Osteocyte (in vitro differentiated cells): Measurements from ENCODE around the gene TMEM108. TPM values are rescaled to one million over a fixed set of nuclear protein-coding genes. Genes with fewer than 3 reads are reported as not detected.

Experiments used
- DNase-seq: peaks from one replicate; pipeline ENCODE4 v3.0.0; 2021; ENCODE audit warnings: mixed read lengths; ENCODE audit not compliant: unreplicated experiment; ENCODE audit errors: extremely low spot score
- H3K27ac Mint-ChIP-seq: one replicate; pipeline ENCODE4 v1.8.0; 2021; ENCODE audit warnings: mild to moderate bottlenecking, mixed read lengths; ENCODE audit not compliant: unreplicated experiment
- H3K27me3 Mint-ChIP-seq: one replicate; pipeline ENCODE4 v1.8.0; 2021; ENCODE audit warnings: mixed read lengths; ENCODE audit not compliant: unreplicated experiment
- H3K36me3 Mint-ChIP-seq: one replicate; pipeline ENCODE4 v1.8.0; 2021; ENCODE audit warnings: mixed read lengths; ENCODE audit not compliant: unreplicated experiment
- H3K4me1 Mint-ChIP-seq: one replicate; pipeline ENCODE4 v1.8.0; 2021; ENCODE audit warnings: mixed read lengths; ENCODE audit not compliant: unreplicated experiment
- H3K4me3 Mint-ChIP-seq: one replicate; pipeline ENCODE4 v1.8.0; 2021; ENCODE audit warnings: mild to moderate bottlenecking, moderate library complexity, mixed read lengths; ENCODE audit not compliant: unreplicated experiment
- H3K9me3 Mint-ChIP-seq: one replicate; pipeline ENCODE4 v1.8.0; 2021; ENCODE audit warnings: mixed read lengths; ENCODE audit not compliant: unreplicated experiment
- total RNA-seq: library from RNA; stranded (reverse); gene quantifications from 2 replicates; pipeline ENCODE4 v1.2.1, GENCODE V29; 2021
- TF ChIP-seq, protein P1 (sequence below): fragments of 200-600 bp; sonication (generic); IDR thresholded peaks from 2 replicates; pipeline ENCODE4 v1.5.0; 2021; ENCODE audit warnings: antibody characterized with exemption, mild to moderate bottlenecking, moderate library complexity

Gene TMEM108
- total RNA-seq, 1 donor from 2014 or later: 3.7 TPM

DNA sequence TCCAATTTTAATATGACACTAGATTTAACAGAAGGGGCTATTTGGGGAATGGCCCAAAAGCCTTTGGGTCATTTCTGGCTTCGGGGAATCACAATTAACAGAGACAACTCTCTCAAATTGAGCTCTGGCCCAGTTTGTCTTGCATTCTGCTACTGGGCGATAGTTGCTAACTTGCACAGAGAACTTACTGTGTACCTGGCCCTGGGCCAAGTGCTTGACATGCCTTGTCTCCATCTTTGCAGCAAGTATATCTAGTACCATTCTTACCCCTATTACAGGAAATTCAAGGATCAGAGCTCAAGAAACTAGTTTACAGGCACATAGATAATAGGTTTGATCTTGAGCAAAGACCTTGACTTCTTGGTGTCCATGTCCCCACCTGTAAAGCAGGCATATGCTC is 175.7 kb downstream of the TMEM108 start:
- H3K9me3 Mint-ChIP-seq: peaks cover 7% of the 10 kb centered on the region
- H3K36me3 Mint-ChIP-seq: no peaks in the 10 kb centered on the region
- H3K4me3 Mint-ChIP-seq: no peak overlapping the region
- H3K27ac Mint-ChIP-seq: no peak overlapping the region
- TF ChIP-seq, protein P1, sequence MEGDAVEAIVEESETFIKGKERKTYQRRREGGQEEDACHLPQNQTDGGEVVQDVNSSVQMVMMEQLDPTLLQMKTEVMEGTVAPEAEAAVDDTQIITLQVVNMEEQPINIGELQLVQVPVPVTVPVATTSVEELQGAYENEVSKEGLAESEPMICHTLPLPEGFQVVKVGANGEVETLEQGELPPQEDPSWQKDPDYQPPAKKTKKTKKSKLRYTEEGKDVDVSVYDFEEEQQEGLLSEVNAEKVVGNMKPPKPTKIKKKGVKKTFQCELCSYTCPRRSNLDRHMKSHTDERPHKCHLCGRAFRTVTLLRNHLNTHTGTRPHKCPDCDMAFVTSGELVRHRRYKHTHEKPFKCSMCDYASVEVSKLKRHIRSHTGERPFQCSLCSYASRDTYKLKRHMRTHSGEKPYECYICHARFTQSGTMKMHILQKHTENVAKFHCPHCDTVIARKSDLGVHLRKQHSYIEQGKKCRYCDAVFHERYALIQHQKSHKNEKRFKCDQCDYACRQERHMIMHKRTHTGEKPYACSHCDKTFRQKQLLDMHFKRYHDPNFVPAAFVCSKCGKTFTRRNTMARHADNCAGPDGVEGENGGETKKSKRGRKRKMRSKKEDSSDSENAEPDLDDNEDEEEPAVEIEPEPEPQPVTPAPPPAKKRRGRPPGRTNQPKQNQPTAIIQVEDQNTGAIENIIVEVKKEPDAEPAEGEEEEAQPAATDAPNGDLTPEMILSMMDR: no peak
- no peak for DNase-seq
- peaks cover 5% of the 10 kb centered on the region for H3K27me3 Mint-ChIP-seq
- H3K4me1 Mint-ChIP-seq: no peaks in the 10 kb centered on the region

DNA sequence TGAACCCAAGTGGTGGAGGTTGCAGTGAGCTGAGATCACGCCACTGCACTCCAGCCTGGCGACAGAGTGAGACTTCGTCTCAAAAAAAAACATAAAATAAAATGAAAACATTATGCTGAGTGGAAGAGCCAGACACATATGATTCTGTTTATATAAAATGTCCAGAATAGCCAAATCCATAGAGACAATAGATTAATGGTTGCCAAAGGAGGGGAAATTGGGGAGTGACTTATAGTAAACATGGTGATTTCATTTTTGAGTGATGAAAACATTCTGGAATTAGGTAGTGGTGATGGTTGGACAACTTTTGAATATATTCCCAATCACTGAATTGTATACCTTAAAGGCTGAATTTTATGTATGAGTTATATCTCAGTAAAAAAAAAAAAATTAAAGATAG is 189.6 kb downstream of the TMEM108 start:
- H3K27me3 Mint-ChIP-seq: no peaks in the 10 kb centered on the region
- no peaks in the 10 kb centered on the region for H3K36me3 Mint-ChIP-seq
- H3K4me1 Mint-ChIP-seq: no peaks in the 10 kb centered on the region
- peaks cover 7% of the 10 kb centered on the region for H3K9me3 Mint-ChIP-seq
- TF ChIP-seq, protein P1: no peak
- no peak overlapping the region for H3K27ac Mint-ChIP-seq
- H3K4me3 Mint-ChIP-seq: no peak overlapping the region
- DNase-seq: no peak

DNA sequence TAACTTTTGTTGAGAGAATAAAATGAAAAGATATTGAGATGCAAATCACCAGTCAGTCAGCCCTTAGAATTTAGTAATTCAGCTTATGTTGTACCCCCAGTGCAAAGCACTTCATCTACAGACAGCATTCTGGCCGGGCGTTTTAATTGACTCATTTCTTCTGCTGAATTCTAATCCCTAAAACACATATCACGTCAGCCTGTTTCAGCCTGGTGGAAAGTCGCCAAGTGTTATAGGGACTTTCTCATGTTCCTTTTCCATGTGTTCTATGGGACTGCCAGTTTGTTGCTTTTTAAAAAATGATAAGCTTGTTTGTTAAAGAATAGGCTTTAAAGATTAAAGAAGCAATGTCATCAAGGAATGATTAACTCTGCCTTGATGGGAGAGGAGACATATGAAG is 192.0 kb downstream of the TMEM108 start:
- Mint-ChIP-seq H3K27me3 (no peaks in the 10 kb centered on the region), H3K27ac (no peak overlapping the region), H3K36me3 (no peaks in the 10 kb centered on the region), H3K9me3 (peaks cover 4% of the 10 kb centered on the region), H3K4me1 (no peaks in the 10 kb centered on the region), H3K4me3 (no peak overlapping the region)
- no peak for DNase-seq
- TF ChIP-seq, protein P1: no peak

DNA sequence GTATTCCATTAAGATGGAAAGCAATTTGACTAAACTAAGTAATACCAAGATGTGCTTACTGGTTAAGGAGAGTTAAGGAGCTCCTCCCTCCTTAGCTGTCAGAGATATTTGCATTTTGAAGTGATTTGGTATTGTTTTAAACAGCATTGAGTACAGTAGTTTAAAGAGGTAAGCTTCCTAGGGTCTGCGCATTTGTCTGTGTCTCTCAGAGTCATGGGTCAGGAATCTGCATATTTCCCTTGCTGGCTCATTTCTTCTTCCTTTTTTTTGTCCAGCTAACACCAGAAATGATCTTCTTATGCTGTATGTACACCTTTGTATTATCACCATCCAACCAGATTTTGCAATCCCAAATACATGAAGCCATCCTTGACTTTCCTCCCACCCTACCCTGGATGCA is 198.7 kb downstream of the TMEM108 start:
- peaks cover 3% of the 10 kb centered on the region for H3K27me3 Mint-ChIP-seq
- no peaks in the 10 kb centered on the region for H3K36me3 Mint-ChIP-seq
- peaks cover 16% of the 10 kb centered on the region for H3K4me1 Mint-ChIP-seq
- no peak for DNase-seq
- H3K9me3 Mint-ChIP-seq: no peaks in the 10 kb centered on the region
- TF ChIP-seq, protein P1: no peak
- H3K4me3 Mint-ChIP-seq: no peak overlapping the region
- no peak overlapping the region for H3K27ac Mint-ChIP-seq

DNA sequence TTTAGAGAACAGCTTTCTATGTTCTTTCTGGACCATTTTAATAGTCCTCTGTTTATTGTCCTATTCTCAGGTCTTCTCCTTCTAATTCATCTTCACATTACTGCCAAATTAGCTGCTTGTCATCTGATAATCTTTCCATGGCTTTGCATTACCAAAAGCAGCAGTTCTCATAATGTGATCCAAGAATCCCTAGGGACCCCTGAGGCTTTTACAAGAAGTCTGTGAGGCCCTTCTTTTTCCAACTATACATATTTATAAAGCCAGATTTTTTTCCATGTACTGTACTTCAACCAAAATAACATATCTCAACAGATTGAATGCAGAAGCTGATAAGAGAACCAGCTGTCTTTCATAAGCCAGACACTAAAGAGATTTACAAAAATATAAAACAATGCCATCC is 199.2 kb downstream of the TMEM108 start:
- no peaks in the 10 kb centered on the region for H3K9me3 Mint-ChIP-seq
- H3K36me3 Mint-ChIP-seq: no peaks in the 10 kb centered on the region
- DNase-seq: no peak
- H3K27me3 Mint-ChIP-seq: peaks cover 3% of the 10 kb centered on the region
- H3K27ac Mint-ChIP-seq: no peak overlapping the region
- peaks cover 16% of the 10 kb centered on the region for H3K4me1 Mint-ChIP-seq
- no peak overlapping the region for H3K4me3 Mint-ChIP-seq
- TF ChIP-seq, protein P1: no peak
